Activated T-helper 1 cell treated with Interleukin-2 at 50 U/mL for 16 hours (primary cell): Measurements from ENCODE around the gene OR5AP2.
"Not testable (repeated sequence)": the region's sequence is repeated elsewhere in the genome, so short reads cannot be mapped to it uniquely, and the experiment has no call there.

ENCODE experiments used
- DNase-seq: peaks from one replicate; pipeline ENCODE4 v3.0.0-alpha.2; 2020; ENCODE audit warnings: low read depth

The OR5AP2 gene

DNA sequence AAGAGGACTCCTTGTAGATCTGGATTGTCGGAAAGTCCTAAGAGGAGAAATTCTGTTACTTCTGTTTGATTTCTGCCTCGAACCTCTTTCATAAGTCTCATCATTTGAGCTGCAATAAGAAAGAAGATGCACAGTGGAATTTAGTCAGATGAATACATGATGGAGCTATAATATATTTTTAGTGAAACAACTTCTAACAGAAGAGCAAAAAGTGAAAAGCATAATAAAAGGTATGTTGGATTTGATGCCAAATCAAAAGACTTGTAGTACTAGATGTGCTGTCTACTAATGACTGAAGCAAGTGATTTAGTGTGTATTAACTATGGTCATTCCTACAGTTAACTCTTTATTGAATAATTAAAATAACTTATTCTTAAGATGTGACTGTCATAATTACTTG, at the start of gene OR5AP2:
OR5AP2 (minus strand) TSS at position 101 of the 400 bp plus-strand sequence; CDS start at position 101, 0 bp downstream.
- DNase-seq: no peak

DNA sequence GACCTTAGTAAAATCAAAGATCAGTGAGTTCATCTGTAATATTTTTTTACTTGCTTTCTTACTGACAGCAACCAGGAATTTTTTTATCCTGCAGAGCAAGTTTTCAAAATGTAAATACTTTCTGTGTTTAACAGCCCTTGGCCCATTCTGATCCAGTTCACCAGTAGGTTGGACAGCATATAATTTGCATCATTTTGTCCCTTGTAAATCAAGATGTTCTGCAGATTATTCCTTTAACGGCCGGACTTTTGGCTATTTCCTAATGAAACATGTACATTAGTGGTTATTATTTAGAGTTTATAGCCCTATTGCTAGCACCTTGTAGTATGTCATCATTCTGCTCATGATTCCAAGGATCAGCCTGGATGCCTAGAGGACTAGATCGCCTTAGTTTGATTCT, 48.9 kb upstream of the OR5AP2 start:
- not testable (repeated sequence) for DNase-seq

DNA sequence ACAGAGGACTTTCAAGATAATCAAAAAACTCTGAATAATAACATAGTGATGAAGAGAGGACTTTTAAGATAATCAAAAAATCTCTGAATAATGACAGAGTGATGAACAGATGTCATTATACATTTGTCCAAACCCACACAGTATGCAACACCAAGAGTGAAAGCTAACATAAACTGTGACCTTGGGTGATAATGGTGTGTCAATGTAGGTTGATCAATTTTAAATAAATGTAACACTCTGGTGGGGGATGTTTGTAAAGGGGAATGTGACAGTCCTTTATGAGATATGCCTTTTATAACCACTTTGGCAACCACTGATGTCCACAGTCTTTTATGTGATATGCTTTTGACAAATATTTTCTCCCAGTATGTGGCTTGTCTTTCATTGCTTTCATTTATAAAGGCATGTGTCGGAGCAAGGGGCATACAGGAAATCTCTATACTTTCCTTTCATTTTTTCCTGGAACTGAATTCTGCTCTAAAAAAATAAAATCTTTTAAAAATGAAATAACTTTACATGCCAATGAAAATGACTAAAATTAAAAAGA, 46.4 kb upstream of the OR5AP2 start:
- no peak for DNase-seq

DNA sequence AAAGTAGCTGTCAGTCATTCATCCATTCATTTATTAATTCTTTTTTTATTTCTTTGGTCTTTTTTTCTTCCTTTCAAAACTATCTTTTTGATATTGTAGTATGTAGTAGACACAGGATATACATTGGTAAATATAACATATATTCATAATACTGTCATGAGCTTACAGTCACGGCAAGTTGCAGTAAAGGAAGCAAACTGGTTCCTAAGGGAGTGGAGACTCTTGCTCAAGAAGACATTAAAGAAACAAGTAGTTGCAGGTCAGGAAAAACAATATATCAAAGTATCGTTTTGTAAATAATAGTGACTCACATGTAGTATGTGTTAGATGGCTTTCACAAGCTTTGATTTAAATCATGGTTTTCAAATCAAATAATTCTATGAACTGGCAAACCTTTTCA, 28.7 kb upstream of the OR5AP2 start:
- DNase-seq: no peak

DNA sequence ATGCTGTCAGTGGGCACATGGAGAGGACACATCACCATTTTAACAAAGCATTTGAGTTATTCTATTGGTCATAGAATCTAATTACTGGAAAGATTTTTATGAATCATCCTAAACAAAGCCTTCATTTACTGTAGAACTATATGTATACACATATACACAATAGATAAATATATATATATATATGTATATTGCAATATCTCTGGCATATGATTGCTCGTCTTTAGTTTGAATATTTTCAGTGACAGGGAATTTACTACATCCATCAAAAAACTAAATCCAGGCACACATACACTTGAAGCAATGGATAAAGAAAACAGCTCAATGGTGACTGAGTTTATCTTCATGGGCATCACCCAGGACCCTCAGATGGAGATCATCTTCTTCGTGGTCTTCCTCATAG, 21.1 kb upstream of the OR5AP2 start, which contains the start of gene OR5AR1:
OR5AR1 (plus strand) TSS at position 301 of the 400 bp plus-strand sequence; CDS start at position 301, 0 bp downstream.
- DNase-seq: no peak

DNA sequence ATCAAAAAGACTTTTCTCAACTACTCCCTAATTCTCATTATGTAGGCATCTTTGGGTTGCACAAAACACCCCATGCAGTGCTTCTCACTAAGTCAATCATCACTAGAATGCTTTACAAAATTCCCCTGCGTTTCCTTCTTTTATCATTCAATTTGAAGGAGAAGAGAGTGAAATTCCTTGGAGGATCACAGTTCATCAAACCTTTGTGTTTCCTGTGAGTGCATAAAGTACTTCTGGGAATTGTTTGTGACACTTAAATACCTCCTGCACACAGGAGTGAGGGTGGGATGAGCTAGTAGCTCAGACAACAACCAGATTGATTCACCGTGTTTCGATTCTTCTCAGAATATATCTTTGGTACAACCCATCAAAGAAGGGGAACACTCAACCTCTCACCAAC, 17.5 kb upstream of the OR5AP2 start:
- DNase-seq: no peak

DNA sequence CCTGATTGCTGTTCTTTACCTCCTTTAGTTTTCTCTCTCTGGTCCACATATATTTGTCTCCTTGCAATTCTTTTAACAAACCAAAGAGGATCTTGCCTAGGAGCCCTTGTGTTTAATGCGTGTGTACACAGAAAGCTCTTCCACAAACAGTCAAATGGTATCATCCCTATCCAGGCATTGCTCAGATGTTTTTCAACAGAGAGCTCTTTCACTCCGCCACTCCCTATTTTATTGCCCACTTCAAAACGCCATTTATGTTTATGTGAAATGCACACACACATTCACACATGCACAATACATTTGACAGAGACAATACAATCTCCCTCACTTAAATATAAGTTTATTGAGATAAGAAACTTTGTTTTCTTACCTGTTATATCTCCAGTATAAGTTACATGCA, 4.7 kb downstream of the OR5AP2 start:
- DNase-seq: no peak

DNA sequence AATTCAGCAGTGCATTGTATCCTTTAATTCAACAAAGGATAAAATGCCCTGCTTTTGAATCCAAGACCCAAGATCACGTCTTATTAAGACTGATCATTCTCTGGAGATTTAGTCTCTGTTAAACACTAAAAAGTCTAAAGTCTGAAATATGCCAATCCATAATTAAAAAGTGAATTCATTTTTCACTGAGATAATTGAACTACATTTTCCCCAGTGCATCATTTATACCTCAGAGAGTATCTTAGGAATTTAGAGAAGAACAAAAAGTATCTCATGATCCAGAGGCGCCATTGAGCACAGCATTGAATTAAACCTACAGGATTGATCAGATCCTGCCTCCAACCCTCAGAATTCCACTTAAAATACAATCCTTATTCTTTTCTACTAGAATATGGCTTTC, 5.4 kb downstream of the OR5AP2 start:
- no peak for DNase-seq

DNA sequence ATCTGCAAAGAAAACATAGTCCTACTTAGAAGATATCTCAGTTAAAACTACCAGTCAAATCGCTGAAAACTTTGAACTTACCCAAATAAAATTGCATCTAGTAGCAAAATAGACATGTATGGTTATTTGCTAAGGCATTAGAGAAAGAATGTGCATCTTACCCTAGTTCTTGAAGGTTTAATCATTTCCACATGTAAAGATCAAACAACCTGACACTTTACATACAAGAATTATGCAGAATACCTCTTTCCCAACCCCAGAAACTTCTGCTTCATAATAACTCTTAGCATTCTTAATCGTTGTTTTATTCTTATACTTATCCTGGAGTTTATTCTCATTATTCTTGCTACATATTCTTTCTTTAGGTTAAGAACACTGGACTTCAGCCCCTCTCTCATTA, 9.9 kb downstream of the OR5AP2 start:
- no peak for DNase-seq

DNA sequence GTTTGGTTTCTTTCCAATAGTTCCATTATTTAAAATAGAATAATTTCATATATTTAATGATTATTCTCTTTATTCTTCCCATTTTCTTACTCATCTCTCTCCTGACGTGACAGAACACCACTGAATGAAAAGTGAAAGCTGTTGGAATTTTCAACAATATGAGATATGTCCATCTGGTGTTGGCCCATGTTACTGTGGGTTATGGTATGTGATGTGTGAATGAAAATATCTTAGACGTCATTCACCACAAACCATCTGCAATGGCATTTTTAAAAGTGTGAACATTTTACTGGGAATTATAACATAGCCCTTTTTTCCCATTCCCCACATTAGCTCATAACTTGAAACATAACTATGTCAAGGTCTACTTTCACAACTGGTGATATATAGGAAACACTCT, 16.3 kb downstream of the OR5AP2 start:
- no peak for DNase-seq

DNA sequence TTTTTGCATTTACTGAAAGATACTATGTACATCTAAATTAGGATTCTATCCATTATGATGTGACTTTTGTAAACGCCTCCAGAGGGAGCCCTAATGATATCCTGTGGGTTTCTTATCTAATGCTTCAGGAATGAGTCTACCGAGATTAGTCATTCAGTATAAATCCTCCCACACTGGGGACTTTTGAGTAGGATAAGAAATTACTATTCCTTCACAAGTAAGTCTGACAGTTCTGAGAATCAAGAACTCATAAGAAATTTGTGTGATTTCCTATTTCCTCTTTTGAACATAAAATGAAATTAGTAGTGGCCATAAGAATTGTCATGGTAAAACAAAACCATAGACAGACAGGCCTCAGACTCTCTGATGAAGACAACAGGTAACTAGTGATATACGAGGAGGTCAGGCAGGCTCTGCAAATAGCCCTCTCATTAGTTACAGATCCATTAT, 17.6 kb downstream of the OR5AP2 start:
- DNase-seq: no peak

DNA sequence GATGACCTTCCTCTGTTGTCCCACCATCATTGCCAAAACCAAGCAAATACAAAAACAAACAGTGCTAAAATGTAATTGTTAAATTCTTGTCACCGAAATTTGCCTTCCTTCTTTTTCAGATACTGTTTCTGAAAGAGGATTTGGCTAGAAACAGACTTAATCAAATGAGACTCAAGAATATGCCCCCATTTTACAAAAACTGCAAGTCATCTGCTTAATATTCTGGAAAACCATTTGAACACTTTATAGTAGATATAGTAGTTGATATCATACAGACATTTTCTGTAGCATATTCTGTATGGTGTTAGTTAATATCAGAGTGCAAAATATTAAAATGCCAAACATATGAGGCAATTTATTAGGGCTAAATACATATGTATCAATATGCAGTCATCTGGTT, 31.1 kb downstream of the OR5AP2 start:
- no peak for DNase-seq

DNA sequence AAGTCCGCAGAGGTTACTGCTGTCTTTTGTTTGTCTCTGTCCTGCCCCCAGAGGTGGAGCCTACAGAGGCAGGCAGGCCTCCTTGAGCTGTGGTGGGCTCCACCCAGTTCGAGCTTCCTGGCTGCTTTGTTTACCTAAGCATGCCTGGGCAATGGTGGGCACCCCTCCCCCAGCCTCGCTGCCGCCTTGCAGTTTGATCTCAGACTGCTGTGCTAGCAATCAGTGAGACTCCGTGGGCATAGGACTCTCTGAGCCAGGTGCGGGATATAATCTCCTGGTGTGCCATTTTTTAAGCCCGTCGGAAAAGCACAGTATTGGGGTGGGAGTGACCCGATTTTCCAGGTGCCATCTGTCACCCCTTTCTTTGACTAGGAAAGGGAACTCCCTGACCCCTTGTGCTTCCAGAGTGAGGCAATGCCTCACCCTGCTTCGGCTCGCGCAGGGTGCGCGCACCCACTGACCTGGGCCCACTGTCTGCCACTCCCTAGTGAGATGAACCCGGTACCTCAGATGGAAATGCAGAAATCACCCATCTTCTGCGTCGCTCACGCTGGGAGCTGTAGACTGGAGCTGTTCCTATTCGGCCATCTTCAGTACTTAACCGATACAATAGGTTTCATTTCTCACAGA, 50.0 kb downstream of the OR5AP2 start:
- DNase-seq: not testable (repeated sequence)
